Lung (tissue), 12 donors: Measurements from ENCODE around the gene WTAP. TPM values are rescaled to one million over a fixed set of nuclear protein-coding genes. Genes with fewer than 3 reads are reported as not detected.

Experiments used
- ATAC-seq: fragments of 200-7000 bp; cut with Tn5 transposase; one replicate; pipeline ENCODE4 v1.9.1; 2020; ENCODE audit warnings: moderate number of reproducible peaks; ENCODE audit not compliant: insufficient read depth, low FRiP score
- DNase-seq, 3 donors: peaks; one replicate each; pipeline ENCODE4 v3.0.0-alpha.2; 2013 to 2017
- H3K27ac ChIP-seq, 2 donors: one replicate each; pipeline ENCODE4 v1.5.1; 2013; ENCODE audit warnings: mild to moderate bottlenecking in 2 of 2, moderate library complexity in 2 of 2, control low read depth in 1 of 2, inconsistent platforms in 1 of 2, low read depth in 1 of 2, low read length in 1 of 2
- H3K27me3 ChIP-seq, 3 donors: one replicate each; pipeline ENCODE4 v1.5.1; 2013; ENCODE audit warnings: low read length in 2 of 3; ENCODE audit not compliant: control insufficient read depth in 3 of 3, insufficient read depth in 3 of 3
- H3K36me3 ChIP-seq, 4 donors: one replicate each; pipeline ENCODE4 v1.5.1; 2013; ENCODE audit warnings: low read length in 4 of 4, mild to moderate bottlenecking in 1 of 4, moderate library complexity in 1 of 4; ENCODE audit not compliant: control insufficient read depth in 4 of 4, insufficient read depth in 4 of 4
- H3K4me1 ChIP-seq, 5 donors: one replicate each; pipeline ENCODE4 v1.5.1; 2013; ENCODE audit warnings: low read length in 5 of 5, mild to moderate bottlenecking in 2 of 5, moderate library complexity in 1 of 5; ENCODE audit not compliant: control insufficient read depth in 5 of 5, insufficient read depth in 5 of 5
- H3K4me3 ChIP-seq: one replicate; pipeline ENCODE4 v1.5.1; 2013; ENCODE audit warnings: mild to moderate bottlenecking, control low read depth, moderate library complexity
- H3K9ac ChIP-seq, 2 donors: one replicate each; pipeline ENCODE4 v1.5.1; 2013; ENCODE audit warnings: low read length in 2 of 2, control low read depth in 1 of 2; ENCODE audit not compliant: insufficient read depth in 1 of 2
- H3K9me3 ChIP-seq, 4 donors: one replicate each; pipeline ENCODE4 v1.5.1; 2013; ENCODE audit warnings: low read length in 3 of 4, mild to moderate bottlenecking in 1 of 4, moderate library complexity in 1 of 4; ENCODE audit not compliant: control insufficient read depth in 4 of 4, insufficient read depth in 3 of 4
- CTCF ChIP-seq: IDR thresholded peaks from 2 replicates; pipeline ENCODE4 v1.5.1; 2012; ENCODE audit warnings: mild to moderate bottlenecking; ENCODE audit errors: control extremely low read depth, extremely low read depth
- WGBS, 2 donors: extraction: QIAGEN DNeasy Blood & Tissue Kit; methylation state at CpG; one replicate each; pipeline ENCODE4 v1.1.7; 2013; 5-methylcytosine and 5-hydroxymethylcytosine counted together
- polyA plus RNA-seq, 2 donors: library from polyadenylated mRNA; stranded (reverse); fragments of 200-250 nt; gene quantifications; one replicate each; pipeline ENCODE4 v1.2.1, GENCODE V29; 2013
- total RNA-seq, 2 donors: library from RNA; depleted of rRNA in 1 of 2; stranded (reverse); fragments of >200 nt in 1 of 2; gene quantifications; one replicate each; pipeline ENCODE4 v1.2.1, GENCODE V29; 2014 to 2021
- donor health status: control.
- donor health status: control.
- donor health status: Bipolar disorder and iron deficiency.
- donor health status: healthy.
- donor health status: DM: yes; HTN: yes; CAD: no.

WTAP gene
- total and polyA plus RNA-seq, 4 donors: 70.8 to 145 (median 113) TPM

GRCh38 chr6:159692303-159693127 is 34.8 kb upstream of the WTAP start:
- no peak for TF ChIP-seq CTCF

GRCh38 chr6:159693128-159693893 is 34.0 kb upstream of the WTAP start, which contains the start of gene SOD2:
TSS of gene SOD2 (minus strand) at chr6:159693241. CDS start at chr6:159693167, 74 bp downstream.
- Histone ChIP-seq H3K36me3 (peaks cover 0 to 8% (median 2%) of the 10 kb centered on the region in 4 donors), H3K4me1 (peaks cover 4 to 24% (median 9%) of the 10 kb centered on the region in 5 donors)

More at GRCh38 chr6:159692303-159693127, 34.8 kb upstream of the WTAP start:
- ATAC-seq (peak; percentile 36), DNase-seq (peak; percentile 51 to 53 (median 52))
- H3K36me3 ChIP-seq: peaks cover 0 to 9% (median 3%) of the 10 kb centered on the region in 4 donors
- no peaks in the 10 kb centered on the region for H3K9me3 ChIP-seq
- H3K27ac ChIP-seq: peak overlapping the region; percentile 99
- H3K27me3 ChIP-seq: no peaks in the 10 kb centered on the region
- peak overlapping the region; percentile 33 to 75 for H3K9ac ChIP-seq
- H3K4me1 ChIP-seq: peaks cover 4 to 24% (median 9%) of the 10 kb centered on the region in 5 donors
- 1 to 2% methylated on average over 35 to 66 of the region's 66 CpGs for WGBS, 2 donors
- peak overlapping the region; percentile 93 for H3K4me3 ChIP-seq

GRCh38 chr6:159693894-159694545 is 33.3 kb upstream of the WTAP start:
- ATAC-seq: peak; percentile 32
- no peak for TF ChIP-seq CTCF
- Histone ChIP-seq H3K27me3 (no peaks in the 10 kb centered on the region), H3K9ac (peak overlapping the region; percentile 33 to 65), H3K27ac (peak overlapping the region; percentile 99), H3K9me3 (no peaks in the 10 kb centered on the region), H3K36me3 (peaks cover 0 to 3% (median 1%) of the 10 kb centered on the region in 4 donors), H3K4me3 (peak overlapping the region; percentile 79), H3K4me1 (peaks cover 3 to 24% (median 8%) of the 10 kb centered on the region in 5 donors)
- WGBS, 2 donors: 6 to 13% methylated on average over 14 of the region's 14 CpGs
- DNase-seq: peak in 2 of 3 donors; percentile 37 to 50

More at GRCh38 chr6:159693128-159693893, 34.0 kb upstream of the WTAP start, which contains the start of gene SOD2:
- no peak for TF ChIP-seq CTCF
- H3K27ac ChIP-seq: peak within 1 kb of the TSS; percentile 99
- peak within 1 kb of the TSS; percentile 93 for H3K4me3 ChIP-seq
- 0% methylated on average over 69 to 74 of the region's 74 CpGs for WGBS, 2 donors
- ATAC-seq: peak; percentile 84
- H3K9ac ChIP-seq: peak within 1 kb of the TSS; percentile 33 to 75
- H3K9me3 ChIP-seq: no peaks in the 10 kb centered on the region
- peak; percentile 87 to 89 (median 88) for DNase-seq
- H3K27me3 ChIP-seq: no peaks in the 10 kb centered on the region
